Astrocyte (in vitro differentiated cells and primary cell): Measurements from ENCODE around the gene PRSS8. TPM values are rescaled to one million over a fixed set of nuclear protein-coding genes. Genes with fewer than 3 reads are reported as not detected.
"Not testable (repeated sequence)": the region's sequence is repeated elsewhere in the genome, so short reads cannot be mapped to it uniquely, and the experiment has no call there.

Experiments used
- DNase-seq: peaks from one replicate; pipeline ENCODE4 v3.0.0-alpha.2; 2010; ENCODE audit warnings: low read depth
- FAIRE-seq: peaks from 2 replicates; lab custom pipeline; 2011; peaks lifted over from hg19 to GRCh38; lab: Jason Lieb, UNC
- H2AFZ ChIP-seq: 2 replicates; pipeline ENCODE4 v1.6.0; 2012; ENCODE audit warnings: low read depth, low read length, inconsistent platforms
- H3K27ac ChIP-seq: 2 replicates; pipeline ENCODE4 v1.5.1; 2011; ENCODE audit warnings: low read depth, low read length, inconsistent platforms
- H3K27me3 ChIP-seq: 2 replicates; pipeline ENCODE4 v1.6.0; 2011; ENCODE audit warnings: low read length, inconsistent platforms; ENCODE audit not compliant: insufficient read depth
- H3K36me3 ChIP-seq: 2 replicates; pipeline ENCODE4 v1.5.1; 2011; ENCODE audit warnings: low read length, inconsistent platforms; ENCODE audit not compliant: insufficient read depth
- H3K4me1 ChIP-seq: 2 replicates; pipeline ENCODE4 v1.5.1; 2011; ENCODE audit warnings: low read length, inconsistent platforms; ENCODE audit not compliant: insufficient read depth
- H3K4me2 ChIP-seq: 2 replicates; pipeline ENCODE4 v1.6.0; 2012; ENCODE audit warnings: low read length, inconsistent platforms
- H3K4me3 ChIP-seq: 2 replicates; pipeline ENCODE4 v1.5.1; 2011; ENCODE audit warnings: low read depth, mild to moderate bottlenecking, low read length, inconsistent platforms; ENCODE audit not compliant: insufficient read depth
- H3K79me2 ChIP-seq: 2 replicates; pipeline ENCODE4 v1.6.0; 2012; ENCODE audit warnings: mild to moderate bottlenecking, low read length, inconsistent platforms; ENCODE audit not compliant: insufficient read depth
- H3K9ac ChIP-seq: 2 replicates; pipeline ENCODE4 v1.6.0; 2012; ENCODE audit warnings: mild to moderate bottlenecking, low read length, inconsistent platforms
- H3K9me3 ChIP-seq: 2 replicates; pipeline ENCODE4 v1.5.1; 2012; ENCODE audit warnings: low read depth, mild to moderate bottlenecking, low read length, inconsistent platforms; ENCODE audit not compliant: insufficient read depth
- H4K20me1 ChIP-seq: 2 replicates; pipeline ENCODE4 v1.6.0; 2012; ENCODE audit warnings: low read length, inconsistent platforms; ENCODE audit not compliant: insufficient read depth
- H3K27ac Mint-ChIP-seq: one replicate; pipeline ENCODE4 v1.8.0; 2021; ENCODE audit warnings: mild to moderate bottlenecking, mixed read lengths; ENCODE audit not compliant: unreplicated experiment
- H3K27me3 Mint-ChIP-seq: one replicate; pipeline ENCODE4 v1.8.0; 2021; ENCODE audit warnings: low read depth, mixed read lengths; ENCODE audit not compliant: unreplicated experiment
- H3K36me3 Mint-ChIP-seq: one replicate; pipeline ENCODE4 v1.8.0; 2021; ENCODE audit warnings: low read depth, mixed read lengths; ENCODE audit not compliant: unreplicated experiment
- H3K4me1 Mint-ChIP-seq: one replicate; pipeline ENCODE4 v1.8.0; 2021; ENCODE audit warnings: low read depth, mixed read lengths; ENCODE audit not compliant: unreplicated experiment
- H3K4me3 Mint-ChIP-seq: one replicate; pipeline ENCODE4 v1.8.0; 2021; ENCODE audit warnings: mild to moderate bottlenecking, moderate library complexity, mixed read lengths; ENCODE audit not compliant: unreplicated experiment
- H3K9me3 Mint-ChIP-seq: one replicate; pipeline ENCODE4 v1.8.0; 2021; ENCODE audit warnings: mild to moderate bottlenecking, mixed read lengths; ENCODE audit not compliant: unreplicated experiment
- EZH2 ChIP-seq: IDR thresholded peaks from 2 replicates; pipeline ENCODE4 v1.6.1; 2012; ENCODE audit warnings: mild to moderate bottlenecking, low read length, inconsistent platforms; ENCODE audit not compliant: insufficient read depth
- total RNA-seq: library from RNA; stranded (reverse); gene quantifications from 2 replicates; pipeline ENCODE4 v1.2.1, GENCODE V29; 2021
- TF ChIP-seq, protein P1 (sequence below): IDR thresholded peaks from 2 replicates; pipeline ENCODE4 v1.5.1; 2011; ENCODE audit warnings: low read depth, mild to moderate bottlenecking, inconsistent platforms, low read length, moderate library complexity; ENCODE audit not compliant: insufficient read depth

Gene PRSS8
- total RNA-seq, 1 donor from 2014 or later = 9.5 TPM

DNA sequence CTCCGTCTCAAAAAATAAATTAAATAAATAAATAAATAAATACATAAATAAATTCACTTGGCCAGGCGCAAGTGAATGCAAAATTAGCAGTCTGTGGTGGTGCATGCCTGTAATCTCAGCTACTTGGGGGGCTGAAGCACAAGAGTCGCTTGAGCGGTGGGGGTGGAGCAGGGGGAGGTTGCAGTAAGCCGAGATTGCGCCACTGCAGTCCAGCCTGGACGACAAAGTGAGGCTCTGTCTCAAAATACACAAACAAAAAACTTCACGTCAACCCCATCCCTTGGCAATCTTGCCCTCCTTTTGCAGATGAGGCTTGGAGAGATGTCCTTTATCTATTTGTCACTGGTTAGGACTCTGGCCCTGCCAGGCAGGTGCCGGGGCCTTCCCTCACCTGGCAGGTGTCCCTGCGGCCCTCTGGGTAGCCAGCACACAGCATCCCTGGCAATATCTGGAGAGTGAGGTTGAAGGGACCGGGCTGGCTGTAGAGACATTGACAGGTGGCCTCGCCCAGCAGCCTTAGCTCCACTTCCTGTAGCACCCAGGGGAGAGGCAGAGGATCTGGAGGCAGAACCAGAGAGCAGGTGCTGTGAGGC, 10.0 kb upstream of the PRSS8 start:
- Histone ChIP-seq H4K20me1 (no peaks in the 10 kb centered on the region), H3K4me1 (peaks cover 12% of the 10 kb centered on the region), H3K4me2 (no peak overlapping the region), H3K9ac (no peak overlapping the region), H2AFZ (no peak overlapping the region), H3K36me3 (no peaks in the 10 kb centered on the region), H3K27ac (no peak overlapping the region), H3K9me3 (no peaks in the 10 kb centered on the region), H3K27me3 (peaks cover 29% of the 10 kb centered on the region), H3K79me2 (no peaks in the 10 kb centered on the region), H3K4me3 (no peak overlapping the region)
- TF ChIP-seq EZH2 = no peak
- TF ChIP-seq, protein P1, sequence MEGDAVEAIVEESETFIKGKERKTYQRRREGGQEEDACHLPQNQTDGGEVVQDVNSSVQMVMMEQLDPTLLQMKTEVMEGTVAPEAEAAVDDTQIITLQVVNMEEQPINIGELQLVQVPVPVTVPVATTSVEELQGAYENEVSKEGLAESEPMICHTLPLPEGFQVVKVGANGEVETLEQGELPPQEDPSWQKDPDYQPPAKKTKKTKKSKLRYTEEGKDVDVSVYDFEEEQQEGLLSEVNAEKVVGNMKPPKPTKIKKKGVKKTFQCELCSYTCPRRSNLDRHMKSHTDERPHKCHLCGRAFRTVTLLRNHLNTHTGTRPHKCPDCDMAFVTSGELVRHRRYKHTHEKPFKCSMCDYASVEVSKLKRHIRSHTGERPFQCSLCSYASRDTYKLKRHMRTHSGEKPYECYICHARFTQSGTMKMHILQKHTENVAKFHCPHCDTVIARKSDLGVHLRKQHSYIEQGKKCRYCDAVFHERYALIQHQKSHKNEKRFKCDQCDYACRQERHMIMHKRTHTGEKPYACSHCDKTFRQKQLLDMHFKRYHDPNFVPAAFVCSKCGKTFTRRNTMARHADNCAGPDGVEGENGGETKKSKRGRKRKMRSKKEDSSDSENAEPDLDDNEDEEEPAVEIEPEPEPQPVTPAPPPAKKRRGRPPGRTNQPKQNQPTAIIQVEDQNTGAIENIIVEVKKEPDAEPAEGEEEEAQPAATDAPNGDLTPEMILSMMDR = no peak
- no peak overlapping the region for H3K27ac Mint-ChIP-seq
- peaks cover 5% of the 10 kb centered on the region for H3K9me3 Mint-ChIP-seq
- H3K27me3 Mint-ChIP-seq = peaks cover 31% of the 10 kb centered on the region
- FAIRE-seq = no peak
- no peaks in the 10 kb centered on the region for H3K36me3 Mint-ChIP-seq
- DNase-seq = no peak
- H3K4me3 Mint-ChIP-seq = no peak overlapping the region
- peaks cover 5% of the 10 kb centered on the region for H3K4me1 Mint-ChIP-seq

DNA sequence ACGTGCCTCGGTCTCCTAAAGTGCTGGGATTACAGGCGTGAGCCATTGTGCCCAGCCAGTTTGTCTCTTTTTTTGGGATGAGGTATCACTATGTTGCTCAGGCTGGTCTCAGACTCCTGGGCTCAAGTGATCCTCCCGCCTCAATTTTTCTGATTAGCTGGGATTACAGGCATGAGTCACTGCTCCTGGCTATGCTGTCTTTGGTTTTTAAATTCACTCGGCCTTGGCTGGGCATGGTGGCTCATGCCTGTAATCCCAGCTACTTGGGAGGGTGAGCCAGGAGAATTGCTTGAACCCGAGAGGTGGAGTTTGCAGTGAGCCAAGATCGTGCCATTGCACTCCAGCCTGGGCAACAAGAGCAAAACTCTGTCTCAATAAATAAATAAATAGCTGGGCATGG, 8.9 kb upstream of the PRSS8 start:
- not testable (repeated sequence) for FAIRE-seq, H3K9me3 ChIP-seq

DNA sequence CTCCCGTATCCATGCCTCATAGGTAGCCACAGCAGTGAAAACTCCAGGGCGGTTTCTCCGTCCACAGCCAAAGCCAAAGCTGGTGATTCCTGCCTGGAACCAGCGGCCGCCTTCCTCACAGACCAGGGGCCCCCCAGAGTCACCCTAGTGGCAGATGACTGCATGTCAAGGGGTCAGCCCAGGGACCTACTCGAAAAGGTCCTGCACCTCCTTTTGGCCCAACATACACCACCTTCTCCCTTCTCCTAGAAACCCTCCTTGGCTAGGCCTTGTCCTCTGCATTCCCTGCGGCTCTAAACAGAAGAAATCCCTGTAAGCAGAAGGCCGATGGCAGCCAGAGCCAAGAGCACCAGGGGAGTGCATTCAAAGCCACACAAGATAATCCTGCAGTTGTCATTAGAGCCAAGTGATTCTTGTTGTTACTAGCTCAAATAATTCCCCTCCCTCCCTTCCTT, 8.2 kb upstream of the PRSS8 start:
- Histone ChIP-seq H3K9me3 (no peaks in the 10 kb centered on the region), H3K27me3 (peaks cover 29% of the 10 kb centered on the region), H3K9ac (no peak overlapping the region), H3K4me2 (no peak overlapping the region), H3K79me2 (no peaks in the 10 kb centered on the region), H2AFZ (no peak overlapping the region), H3K36me3 (no peaks in the 10 kb centered on the region), H3K27ac (no peak overlapping the region), H3K4me3 (no peak overlapping the region), H4K20me1 (no peaks in the 10 kb centered on the region), H3K4me1 (peaks cover 17% of the 10 kb centered on the region)
- Mint-ChIP-seq H3K9me3 (peaks cover 5% of the 10 kb centered on the region), H3K36me3 (no peaks in the 10 kb centered on the region), H3K27ac (peak overlapping the region; percentile 80), H3K27me3 (peaks cover 26% of the 10 kb centered on the region), H3K4me3 (peak overlapping the region; percentile 62), H3K4me1 (peaks cover 5% of the 10 kb centered on the region)
- no peak for DNase-seq
- TF ChIP-seq EZH2 = no peak
- TF ChIP-seq, protein P1 = no peak
- FAIRE-seq = no peak

More for the DNA sequence above, 8.9 kb upstream of the PRSS8 start:
- peaks cover 12% of the 10 kb centered on the region for H3K4me1 ChIP-seq
- not testable (repeated sequence) for H3K4me3 ChIP-seq, H3K4me3 Mint-ChIP-seq, H3K79me2 ChIP-seq, H3K36me3 ChIP-seq, H4K20me1 ChIP-seq, H3K4me1 Mint-ChIP-seq, H3K9me3 Mint-ChIP-seq, H3K36me3 Mint-ChIP-seq, H3K27ac Mint-ChIP-seq, H3K27ac ChIP-seq, H2AFZ ChIP-seq, H3K9ac ChIP-seq, DNase-seq, H3K4me2 ChIP-seq
- H3K27me3 Mint-ChIP-seq = peaks cover 29% of the 10 kb centered on the region
- peaks cover 29% of the 10 kb centered on the region for H3K27me3 ChIP-seq
